ENCODE data around the gene LPAR6. TPM values are rescaled to one million over a fixed set of nuclear protein-coding genes. Genes with fewer than 3 reads are reported as not detected.

The LPAR6 gene
- total RNA-seq, 4 donors from 2014 or later: 2.2 to 34.6 (median 15.9) TPM

DNA sequence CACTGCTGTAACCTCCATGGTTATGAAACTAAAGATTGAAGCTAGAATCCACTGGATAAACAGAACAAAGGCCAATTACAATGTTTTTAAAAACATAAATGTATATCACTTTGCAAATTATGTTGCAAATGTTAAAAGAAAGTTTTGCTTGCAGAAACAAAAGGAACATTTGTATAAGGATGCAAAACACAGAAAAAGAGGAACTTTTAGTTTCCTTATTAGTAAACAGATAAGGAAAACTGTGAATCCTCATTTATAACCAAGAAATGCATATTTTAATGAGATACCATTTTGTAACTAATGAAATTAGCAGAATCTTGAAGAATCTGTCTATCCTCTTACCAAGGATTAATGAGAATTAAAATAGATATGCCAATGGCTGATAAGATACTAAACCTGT lies 32.3 kb downstream of the LPAR6 start:
- no peak for DNase-seq
- TF ChIP-seq, protein P1, sequence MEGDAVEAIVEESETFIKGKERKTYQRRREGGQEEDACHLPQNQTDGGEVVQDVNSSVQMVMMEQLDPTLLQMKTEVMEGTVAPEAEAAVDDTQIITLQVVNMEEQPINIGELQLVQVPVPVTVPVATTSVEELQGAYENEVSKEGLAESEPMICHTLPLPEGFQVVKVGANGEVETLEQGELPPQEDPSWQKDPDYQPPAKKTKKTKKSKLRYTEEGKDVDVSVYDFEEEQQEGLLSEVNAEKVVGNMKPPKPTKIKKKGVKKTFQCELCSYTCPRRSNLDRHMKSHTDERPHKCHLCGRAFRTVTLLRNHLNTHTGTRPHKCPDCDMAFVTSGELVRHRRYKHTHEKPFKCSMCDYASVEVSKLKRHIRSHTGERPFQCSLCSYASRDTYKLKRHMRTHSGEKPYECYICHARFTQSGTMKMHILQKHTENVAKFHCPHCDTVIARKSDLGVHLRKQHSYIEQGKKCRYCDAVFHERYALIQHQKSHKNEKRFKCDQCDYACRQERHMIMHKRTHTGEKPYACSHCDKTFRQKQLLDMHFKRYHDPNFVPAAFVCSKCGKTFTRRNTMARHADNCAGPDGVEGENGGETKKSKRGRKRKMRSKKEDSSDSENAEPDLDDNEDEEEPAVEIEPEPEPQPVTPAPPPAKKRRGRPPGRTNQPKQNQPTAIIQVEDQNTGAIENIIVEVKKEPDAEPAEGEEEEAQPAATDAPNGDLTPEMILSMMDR (IDR thresholded peaks at IDR 0.05): no peak
- intact Hi-C loops (cut with DNase I; ENCODE audit: low total_unique reads) (no loop called here), in situ Hi-C loops (cut with MboI; ENCODE audit: low pct_ligation_motif_present in 1 of 4, low pct_unique_long_range_greater_than_20kb in 1 of 4, low sequenced_read_pairs in 3 of 4) (no loop called here)
- H3K27me3 ChIP-seq: no peaks in the 10 kb centered on the region
- H3K4me1 ChIP-seq: no peaks in the 10 kb centered on the region
- H3K4me3 ChIP-seq: no peak overlapping the region
- no peaks in the 10 kb centered on the region for H3K9me3 ChIP-seq
- peaks cover 0 to 13% (median 4%) of the 10 kb centered on the region in 4 donors for H3K36me3 ChIP-seq
- no peak overlapping the region for H3K27ac ChIP-seq

DNA sequence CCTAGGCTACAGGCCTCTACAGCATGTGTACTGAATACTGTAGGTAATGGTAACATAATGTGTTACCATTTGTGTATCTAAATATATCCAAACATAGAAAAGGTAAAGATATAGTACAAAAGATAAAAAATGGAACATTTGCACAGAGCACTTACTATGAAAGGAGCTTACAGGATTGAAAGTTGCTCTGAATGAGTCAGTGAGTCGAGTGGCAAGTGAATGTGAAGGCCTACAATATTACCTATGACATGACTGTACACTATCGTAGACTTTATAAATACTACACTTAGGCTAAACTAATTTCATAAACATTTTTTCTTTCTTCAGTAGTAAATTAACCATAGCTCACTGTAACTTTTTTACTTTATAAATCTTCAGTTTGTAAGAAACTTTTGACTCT lies 35.1 kb downstream of the LPAR6 start:
- H3K4me3 ChIP-seq: no peak overlapping the region
- H3K27me3 ChIP-seq: no peaks in the 10 kb centered on the region
- no peak overlapping the region for H3K27ac ChIP-seq
- in situ Hi-C loops (cut with MboI; ENCODE audit: low pct_ligation_motif_present in 1 of 4, low pct_unique_long_range_greater_than_20kb in 1 of 4, low sequenced_read_pairs in 3 of 4): no loop called here
- intact Hi-C loops (cut with DNase I; ENCODE audit: low total_unique reads): no loop called here
- TF ChIP-seq POLR2AphosphoS5 (IDR thresholded peaks at IDR 0.05): no peak
- TF ChIP-seq, protein P1 (IDR thresholded peaks at IDR 0.05): no peak
- TF ChIP-seq EP300 (IDR thresholded peaks at IDR 0.05; ENCODE audit: low read depth): no peak
- no peak for TF ChIP-seq POLR2A (IDR thresholded peaks at IDR 0.05)
- no peak for DNase-seq
- peaks cover 0 to 22% (median 8%) of the 10 kb centered on the region in 4 donors for H3K36me3 ChIP-seq
- H3K4me1 ChIP-seq: no peaks in the 10 kb centered on the region
- WGBS, 2 donors (ENCODE audit: low coverage in 1 of 2): 88 to 95% methylated on average over 2 of the region's 2 CpGs
- H3K9me3 ChIP-seq: no peaks in the 10 kb centered on the region

DNA sequence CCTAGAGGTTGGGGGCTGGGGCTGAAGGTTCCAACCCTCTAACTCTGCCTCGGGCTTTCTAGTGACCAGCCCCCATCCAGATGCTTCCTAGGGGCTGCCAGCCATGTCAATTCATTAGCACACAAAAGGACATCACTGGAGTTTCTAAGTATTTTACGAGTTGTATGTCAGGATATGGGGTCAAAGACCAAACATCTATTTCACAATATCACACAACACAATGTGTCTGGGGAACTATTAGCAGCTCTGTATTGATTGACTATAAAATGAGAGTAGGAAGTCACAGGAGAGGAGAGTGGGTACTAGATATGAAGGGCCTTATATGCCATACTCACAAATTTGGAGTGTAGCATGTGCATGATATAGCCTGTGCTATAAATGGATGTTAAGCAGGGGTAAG lies 42.1 kb downstream of the LPAR6 start:
- intact Hi-C loops (cut with DNase I; ENCODE audit: low total_unique reads): no loop called here
- Histone ChIP-seq H3K27ac (no peak overlapping the region), H3K4me3 (no peak overlapping the region), H3K4me1 (no peaks in the 10 kb centered on the region), H3K27me3 (no peaks in the 10 kb centered on the region), H3K36me3 (peaks cover 0 to 14% (median 4%) of the 10 kb centered on the region in 4 donors), H3K9me3 (no peaks in the 10 kb centered on the region)
- TF ChIP-seq, protein P1 (IDR thresholded peaks at IDR 0.05): no peak
- TF ChIP-seq POLR2A (IDR thresholded peaks at IDR 0.05): no peak
- no peak for TF ChIP-seq POLR2AphosphoS5 (IDR thresholded peaks at IDR 0.05)
- no peak for TF ChIP-seq EP300 (IDR thresholded peaks at IDR 0.05; ENCODE audit: low read depth)
- 72 to 86% methylated on average over 2 of the region's 2 CpGs for whole genome bisulfite sequencing, 2 donors (ENCODE audit: low coverage in 1 of 2)
- in situ Hi-C loops (cut with MboI; ENCODE audit: low pct_ligation_motif_present in 1 of 4, low pct_unique_long_range_greater_than_20kb in 1 of 4, low sequenced_read_pairs in 3 of 4): no loop called here
- no peak for DNase-seq

DNA sequence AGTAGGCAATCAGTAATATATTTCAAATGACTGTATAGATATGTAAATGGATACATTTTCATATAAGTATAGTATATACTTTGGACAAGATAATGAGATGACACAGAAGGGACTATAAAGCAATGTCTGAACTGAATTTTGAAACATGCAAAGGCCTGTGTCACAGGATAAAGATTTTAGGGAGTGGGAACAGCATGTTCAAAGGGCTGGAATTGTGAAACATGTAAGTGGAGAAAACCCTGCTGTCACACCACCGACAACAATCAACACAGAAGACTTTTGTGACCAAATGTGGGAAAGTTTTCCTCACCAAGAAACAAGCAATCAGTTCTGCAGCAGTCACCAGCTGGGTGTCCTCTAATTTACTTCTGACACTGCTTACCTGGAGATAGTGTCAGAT lies 42.9 kb downstream of the LPAR6 start:
- intact Hi-C loops (cut with DNase I; ENCODE audit: low total_unique reads) (no loop called here), in situ Hi-C loops (cut with MboI; ENCODE audit: low pct_ligation_motif_present in 1 of 4, low pct_unique_long_range_greater_than_20kb in 1 of 4, low sequenced_read_pairs in 3 of 4) (no loop called here)
- Histone ChIP-seq H3K36me3 (peaks cover 0 to 8% (median 3%) of the 10 kb centered on the region in 4 donors), H3K9me3 (no peaks in the 10 kb centered on the region), H3K4me1 (no peaks in the 10 kb centered on the region), H3K4me3 (no peak overlapping the region), H3K27ac (no peak overlapping the region), H3K27me3 (no peaks in the 10 kb centered on the region)
- DNase-seq: no peak
- WGBS, 2 donors (ENCODE audit: low coverage in 1 of 2): 87% methylated on average over 1 of the region's 1 CpG; no CpG with 5 or more reads in 1 of the 2 donors
- no peak for TF ChIP-seq POLR2AphosphoS5 (IDR thresholded peaks at IDR 0.05)
- no peak for TF ChIP-seq EP300 (IDR thresholded peaks at IDR 0.05; ENCODE audit: low read depth)
- TF ChIP-seq, protein P1 (IDR thresholded peaks at IDR 0.05): no peak
- no peak for TF ChIP-seq POLR2A (IDR thresholded peaks at IDR 0.05)

Small RNAs within 50 kb of the gene (small RNA-seq; reads per million reads assigned to genes)
- gene RF00017: 0 reads per million in 4 donors

Other genes with a start within 250 kb of the LPAR6 start
- 100 to 1,000 TPM; 117 to 352 (median 310) TPM for gene ITM2B, start 179.9 kb downstream of the LPAR6 start, total RNA-seq
- gene RB1, start 109.4 kb downstream of the LPAR6 start, total RNA-seq: 10 to 100 TPM; 14.6 to 31.0 (median 23.2) TPM
- gene RCBTB2, start 120.0 kb upstream of the LPAR6 start, total RNA-seq: 1 to 10 TPM; 5.2 to 8.1 (median 6.1) TPM
- under 1 TPM in 2 of 4 donors, not detected in 2; 0.14 to 0.16 TPM for gene CYSLTR2, start 240.8 kb upstream of the LPAR6 start, total RNA-seq

All from transverse colon (tissue), 4 donors.